Measurements from ENCODE around the gene ACBD6. TPM values are rescaled to one million over a fixed set of nuclear protein-coding genes. Genes with fewer than 3 reads are reported as not detected.

Gene ACBD6
- total RNA-seq, 6 experiments from 2014 or later, result 21.1 to 29.5 (median 27.0) TPM

- no peak for DNase-seq
- Mint-ChIP-seq H3K36me3 (ENCODE audit: low read depth) (no peaks in the 10 kb centered on the region; the same call in 1 of the 2 replicates), H3K4me3 (no peak overlapping the region), H3K4me1 (ENCODE audit: low read depth) (peaks cover 6% of the 10 kb centered on the region; the same call in 1 of the 2 replicates), H3K27ac (no peak overlapping the region), H3K27me3 (ENCODE audit: insufficient read depth) (no peaks in the 10 kb centered on the region; the same call in 1 of the 2 replicates), H3K9me3 (no peaks in the 10 kb centered on the region)
- TF ChIP-seq, protein P1, sequence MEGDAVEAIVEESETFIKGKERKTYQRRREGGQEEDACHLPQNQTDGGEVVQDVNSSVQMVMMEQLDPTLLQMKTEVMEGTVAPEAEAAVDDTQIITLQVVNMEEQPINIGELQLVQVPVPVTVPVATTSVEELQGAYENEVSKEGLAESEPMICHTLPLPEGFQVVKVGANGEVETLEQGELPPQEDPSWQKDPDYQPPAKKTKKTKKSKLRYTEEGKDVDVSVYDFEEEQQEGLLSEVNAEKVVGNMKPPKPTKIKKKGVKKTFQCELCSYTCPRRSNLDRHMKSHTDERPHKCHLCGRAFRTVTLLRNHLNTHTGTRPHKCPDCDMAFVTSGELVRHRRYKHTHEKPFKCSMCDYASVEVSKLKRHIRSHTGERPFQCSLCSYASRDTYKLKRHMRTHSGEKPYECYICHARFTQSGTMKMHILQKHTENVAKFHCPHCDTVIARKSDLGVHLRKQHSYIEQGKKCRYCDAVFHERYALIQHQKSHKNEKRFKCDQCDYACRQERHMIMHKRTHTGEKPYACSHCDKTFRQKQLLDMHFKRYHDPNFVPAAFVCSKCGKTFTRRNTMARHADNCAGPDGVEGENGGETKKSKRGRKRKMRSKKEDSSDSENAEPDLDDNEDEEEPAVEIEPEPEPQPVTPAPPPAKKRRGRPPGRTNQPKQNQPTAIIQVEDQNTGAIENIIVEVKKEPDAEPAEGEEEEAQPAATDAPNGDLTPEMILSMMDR (IDR thresholded peaks at IDR 0.05), result no peak
Observed at GRCh38 chr1:180345148-180345547, 157.2 kb downstream of the ACBD6 start.

- H3K27me3 Mint-ChIP-seq (ENCODE audit: insufficient read depth), result no peaks in the 10 kb centered on the region
- H3K4me3 Mint-ChIP-seq, result no peak overlapping the region
- no peak overlapping the region for H3K27ac Mint-ChIP-seq
- H3K36me3 Mint-ChIP-seq (ENCODE audit: low read depth), result no peaks in the 10 kb centered on the region; the same call in 1 of the 2 replicates
- H3K9me3 Mint-ChIP-seq, result no peaks in the 10 kb centered on the region
- peak; percentile 36 for DNase-seq
- TF ChIP-seq, protein P1 (IDR thresholded peaks at IDR 0.05), result no peak
- peaks cover 6% of the 10 kb centered on the region; the same call in 1 of the 2 replicates for H3K4me1 Mint-ChIP-seq (ENCODE audit: low read depth)
Observed at GRCh38 chr1:180343921-180344769, 158.2 kb downstream of the ACBD6 start.

DNA sequence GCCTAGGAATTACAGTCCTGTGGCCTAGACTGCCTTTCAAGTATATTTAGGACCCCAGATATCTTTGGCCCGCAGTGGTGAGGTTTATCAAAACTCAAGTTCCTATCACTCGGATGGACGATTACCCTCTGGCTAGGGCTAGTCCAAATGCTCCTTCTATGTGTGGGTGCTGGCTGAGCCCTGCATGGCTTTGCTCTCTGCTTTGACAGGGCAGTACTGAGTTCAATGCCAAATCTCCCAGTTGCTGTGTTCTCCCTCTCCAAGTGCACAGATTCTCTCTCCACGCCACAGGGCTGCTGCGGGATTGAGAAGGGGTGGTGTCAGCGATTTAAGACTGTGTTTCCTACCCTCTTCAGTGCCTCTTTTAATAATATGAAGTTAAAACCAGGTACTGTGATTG, 175.3 kb downstream of the ACBD6 start:
- Mint-ChIP-seq H3K9me3 (peaks cover 9% of the 10 kb centered on the region), H3K4me3 (no peak overlapping the region), H3K36me3 (ENCODE audit: low read depth) (peaks cover 4% of the 10 kb centered on the region; the same call in 1 of the 2 replicates), H3K4me1 (ENCODE audit: low read depth) (no peaks in the 10 kb centered on the region), H3K27ac (no peak overlapping the region), H3K27me3 (ENCODE audit: insufficient read depth) (no peaks in the 10 kb centered on the region)
- no peak for DNase-seq
- TF ChIP-seq, protein P1 (IDR thresholded peaks at IDR 0.05), result no peak

GRCh38 chr1:180312926-180313325, 189.5 kb downstream of the ACBD6 start:
- TF ChIP-seq, protein P1 (IDR thresholded peaks at IDR 0.05), result no peak
- no peak for DNase-seq
- peak overlapping the region; percentile 61; the same call in 1 of the 2 replicates for H3K27ac Mint-ChIP-seq
- 0 out of 2 replicates have a peak, but pooled peaks cover 4% of the 10 kb centered on the region for H3K36me3 Mint-ChIP-seq (ENCODE audit: low read depth)
- no peaks in the 10 kb centered on the region for H3K27me3 Mint-ChIP-seq (ENCODE audit: insufficient read depth)
- H3K4me1 Mint-ChIP-seq (ENCODE audit: low read depth), result peaks cover 46% of the 10 kb centered on the region
- no peak overlapping the region for H3K4me3 Mint-ChIP-seq
- no peaks in the 10 kb centered on the region for H3K9me3 Mint-ChIP-seq

- peak; percentile 47 for DNase-seq
- Mint-ChIP-seq H3K27ac (peak overlapping the region; percentile 68), H3K27me3 (ENCODE audit: insufficient read depth) (no peaks in the 10 kb centered on the region), H3K4me3 (peak overlapping the region; percentile 45), H3K36me3 (ENCODE audit: low read depth) (peaks cover 12% of the 10 kb centered on the region; the same call in 1 of the 2 replicates), H3K9me3 (no peaks in the 10 kb centered on the region; the same call in 1 of the 2 replicates), H3K4me1 (ENCODE audit: low read depth) (peaks cover 46% of the 10 kb centered on the region)
- TF ChIP-seq, protein P1 (IDR thresholded peaks at IDR 0.05), result no peak
Observed at GRCh38 chr1:180311011-180311730, 191.2 kb downstream of the ACBD6 start.
